HG03060 (cell line): ENCODE measurements around the gene CFAP46.
"Not testable (repeated sequence)": the region's sequence is repeated elsewhere in the genome, so short reads cannot be mapped to it uniquely, and the experiment has no call there.

Experiments
- ATAC-seq: cut with Tn5 transposase; IDR thresholded peaks from one replicate; pipeline ENCODE4 v1.9.1; 2021; ENCODE audit warnings: low read depth, moderate number of reproducible peaks; ENCODE audit not compliant: unreplicated experiment

CFAP46 gene

GRCh38 chr10:132802048-132802447 is 140.3 kb downstream of the CFAP46 start:
- no peak for ATAC-seq

- ATAC-seq: no peak
These were observed 142.5 kb downstream of the CFAP46 start for GRCh38 chr10:132799865-132800264.

GRCh38 chr10:132798876-132799275 is 143.5 kb downstream of the CFAP46 start:
- ATAC-seq: no peak

- ATAC-seq: no peak
These were observed 144.0 kb downstream of the CFAP46 start for GRCh38 chr10:132798403-132798802.

- not testable (repeated sequence) for ATAC-seq
These were observed 144.4 kb downstream of the CFAP46 start for GRCh38 chr10:132797986-132798385.

- ATAC-seq: no peak
These were observed 145.5 kb downstream of the CFAP46 start for GRCh38 chr10:132796846-132797245.

GRCh38 chr10:132793871-132794849 is 148.2 kb downstream of the CFAP46 start:
- no peak for ATAC-seq

GRCh38 chr10:132793213-132793612 is 149.2 kb downstream of the CFAP46 start:
- ATAC-seq: no peak

- no peak for ATAC-seq
These were observed 149.6 kb downstream of the CFAP46 start for GRCh38 chr10:132792796-132793195.

GRCh38 chr10:132792099-132792498 is 150.3 kb downstream of the CFAP46 start:
- not testable (repeated sequence) for ATAC-seq

GRCh38 chr10:132790934-132791829 is 151.2 kb downstream of the CFAP46 start:
- ATAC-seq: no peak

- no peak for ATAC-seq
These were observed 151.9 kb downstream of the CFAP46 start for GRCh38 chr10:132790470-132790869.

- ATAC-seq: no peak
These were observed 152.7 kb downstream of the CFAP46 start for GRCh38 chr10:132789659-132790148.

GRCh38 chr10:132788831-132789219 is 153.5 kb downstream of the CFAP46 start:
- ATAC-seq: no peak

GRCh38 chr10:132788180-132788830 is 154.1 kb downstream of the CFAP46 start:
- no peak for ATAC-seq

GRCh38 chr10:132787495-132788179 is 154.7 kb downstream of the CFAP46 start:
- no peak for ATAC-seq

GRCh38 chr10:132786884-132787494 is 155.4 kb downstream of the CFAP46 start:
- ATAC-seq: no peak

GRCh38 chr10:132786476-132786883 is 155.9 kb downstream of the CFAP46 start:
- ATAC-seq: no peak

- no peak for ATAC-seq
These were observed 156.5 kb downstream of the CFAP46 start, which contains the start of gene NKX6-2 for GRCh38 chr10:132785723-132786475. NKX6-2 (minus strand) TSS chr10:132786147; CDS start chr10:132785948, 199 bp downstream.
